Right renal pelvis (tissue), 4 donors: ENCODE data around the gene CSE1L. TPM values are rescaled to one million over a fixed set of nuclear protein-coding genes. Genes with fewer than 3 reads are reported as not detected.
"Not testable (repeated sequence)": the region's sequence is repeated elsewhere in the genome, so short reads cannot be mapped to it uniquely, and the experiment has no call there.

ENCODE experiments used
- DNase-seq, 4 donors: peaks; one replicate each; pipeline ENCODE4 v3.0.0-alpha.2; 2013; ENCODE audit warnings: low read depth in 4 of 4, low spot score in 3 of 4, missing footprints in 1 of 4
- polyA plus RNA-seq, 4 donors: library from polyadenylated mRNA; unstranded; fragments of 120-200 nt; gene quantifications; one replicate each; pipeline ENCODE4 v1.2.1, GENCODE V29; 2013; ENCODE audit not compliant: insufficient read length in 4 of 4

CSE1L gene
- polyA plus RNA-seq, 4 donors = 102 to 117 (median 115) TPM

DNA sequence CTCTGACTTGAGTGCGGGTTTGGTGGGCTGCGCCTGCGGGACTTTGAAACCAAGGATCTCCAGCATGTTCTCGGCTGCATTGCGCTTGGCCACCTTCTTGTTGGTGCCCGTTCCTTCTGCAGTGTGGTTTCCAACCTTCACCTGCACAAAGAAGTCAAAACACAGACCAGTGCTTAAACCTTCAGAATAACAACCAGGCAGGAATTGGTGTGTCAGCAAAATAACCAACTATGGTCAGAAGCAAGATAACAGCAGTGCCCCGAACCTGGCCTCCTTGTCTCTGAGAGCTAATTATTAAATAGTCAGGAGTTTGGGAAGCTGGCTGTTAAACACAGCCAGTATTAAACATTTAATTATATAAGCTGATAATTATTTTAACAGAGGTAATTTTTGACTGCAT, 73.9 kb downstream of the CSE1L start:
- no peak for DNase-seq

DNA sequence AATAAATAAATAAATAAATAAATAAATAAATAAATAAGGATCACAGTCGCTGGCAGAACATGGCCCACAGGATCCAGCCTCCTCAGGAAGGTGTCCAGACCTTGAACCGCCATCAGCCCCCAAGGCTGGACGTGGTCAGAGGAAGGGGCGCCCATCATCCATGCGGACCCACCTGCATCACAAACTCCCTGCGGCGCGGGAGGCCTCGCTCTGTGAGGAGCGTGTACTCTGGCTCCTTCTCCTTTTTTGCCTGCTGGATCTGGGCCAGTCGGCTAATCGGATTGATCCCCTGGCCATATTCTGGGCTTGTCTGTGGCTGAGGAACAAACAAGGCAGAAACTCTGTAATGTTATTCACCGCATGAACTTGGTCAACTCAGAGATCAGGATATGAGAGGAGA, 76.8 kb downstream of the CSE1L start:
- no peak for DNase-seq

DNA sequence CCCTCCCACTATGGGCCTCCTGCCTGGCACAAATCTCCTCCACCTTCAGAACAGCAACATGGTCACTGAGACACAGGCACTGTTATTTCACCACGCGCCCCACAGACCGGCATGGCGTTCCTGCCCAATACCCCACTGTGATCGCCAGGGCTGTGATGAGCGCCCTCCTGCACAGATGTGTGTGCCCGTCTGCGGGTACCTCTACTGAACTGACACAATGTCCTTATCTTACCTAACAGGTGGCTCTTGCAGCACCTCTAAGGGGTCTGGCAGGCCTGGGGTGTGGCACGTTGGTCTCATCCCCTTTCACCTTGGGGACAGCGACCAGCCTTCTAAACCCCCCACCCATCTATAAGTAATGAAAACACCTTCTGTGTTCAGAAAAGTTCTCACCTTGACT, 77.9 kb downstream of the CSE1L start:
- no peak for DNase-seq

DNA sequence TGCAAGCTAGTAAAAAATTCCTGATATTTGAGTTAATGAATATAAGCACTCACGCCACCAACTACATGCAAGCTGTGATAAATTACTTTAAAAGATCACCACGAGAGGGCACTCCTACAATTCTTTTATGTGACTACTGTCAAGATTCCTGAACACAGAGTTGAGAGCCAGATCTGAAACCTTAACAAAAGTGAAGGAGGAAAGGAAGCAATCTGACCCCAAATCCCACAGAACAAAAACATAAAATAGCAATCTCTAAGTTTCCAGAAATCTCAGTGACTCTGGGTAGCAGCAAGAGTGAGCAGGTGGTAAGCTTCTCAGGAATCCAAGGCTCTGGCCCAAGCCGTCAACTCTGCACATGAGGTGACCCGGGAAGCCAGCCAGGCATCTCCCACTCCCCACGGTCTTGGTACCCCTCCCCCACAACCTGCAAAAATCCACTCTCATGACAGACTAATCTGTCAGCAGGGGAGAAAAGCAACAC, 86.9 kb downstream of the CSE1L start:
- DNase-seq = peak; percentile 53 to 66 (median 64)

GRCh38 chr20:49133571-49133970, 87.5 kb downstream of the CSE1L start:
- DNase-seq = no peak

DNA sequence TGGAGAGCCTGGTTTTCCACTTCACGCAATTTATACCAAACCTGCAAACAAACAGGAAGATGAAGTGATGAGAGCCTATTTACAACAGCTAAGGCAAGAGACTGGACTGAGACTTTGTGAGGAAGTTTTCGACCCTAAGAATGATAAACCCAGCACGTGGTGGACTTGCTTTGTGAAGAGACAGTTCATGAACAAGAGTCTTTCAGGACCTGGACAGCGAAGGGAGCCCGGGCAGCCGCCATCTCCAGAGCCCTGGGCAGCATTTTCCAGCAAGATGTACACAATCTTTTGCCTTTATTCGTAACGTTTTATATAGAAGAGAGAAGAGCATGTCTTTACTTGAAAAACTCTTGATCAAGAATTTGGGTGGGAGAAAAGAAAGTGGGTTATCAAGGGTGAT, 88.7 kb downstream of the CSE1L start:
- not testable (repeated sequence) for DNase-seq

GRCh38 chr20:49136817-49137571, 90.9 kb downstream of the CSE1L start:
- no peak for DNase-seq

DNA sequence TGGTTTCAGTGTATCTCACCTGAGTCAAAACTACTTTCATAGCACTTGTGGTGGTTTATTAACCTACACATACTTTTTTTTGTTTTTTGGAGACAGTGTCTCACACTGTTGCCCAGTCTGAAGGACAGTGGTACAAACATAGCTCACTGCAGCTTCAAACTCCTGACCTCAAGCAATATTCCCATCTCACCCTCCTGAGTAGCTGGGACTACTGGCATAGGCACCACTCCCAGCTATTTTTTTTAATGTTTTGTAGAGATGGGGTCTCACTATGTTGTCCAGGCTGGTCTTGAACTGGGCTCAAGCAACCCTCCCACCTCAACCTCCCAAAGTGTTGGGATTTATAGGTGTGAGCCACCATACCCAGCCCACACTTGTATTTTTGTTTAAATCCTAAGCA, 92.3 kb downstream of the CSE1L start:
- DNase-seq = no peak

- no peak for DNase-seq
Measured at GRCh38 chr20:49140411-49140810, 94.3 kb downstream of the CSE1L start.

- no peak for DNase-seq
Measured at GRCh38 chr20:49140834-49141233, 94.7 kb downstream of the CSE1L start.

Other genes starting within 250 kb of the CSE1L start
- 10 to 100 TPM; 14.1 to 16.7 (median 15.3) TPM for gene PREX1, start 218.3 kb upstream of the CSE1L start, polyA plus RNA-seq
- 10 to 100 TPM; 27.1 to 30.8 (median 28.9) TPM for gene ARFGEF2, start 124.6 kb upstream of the CSE1L start, polyA plus RNA-seq
- 100 to 1,000 TPM; 121 to 136 (median 130) TPM for gene STAU1, start 142.0 kb downstream of the CSE1L start, polyA plus RNA-seq
- gene DDX27, start 173.1 kb downstream of the CSE1L start, polyA plus RNA-seq = 10 to 100 TPM; 44.9 to 47.3 (median 46.1) TPM
- gene ZNFX1, start 231.7 kb downstream of the CSE1L start, polyA plus RNA-seq = 10 to 100 TPM; 14.7 to 16.9 (median 16.2) TPM